Upper lobe of right lung (tissue), 1 donor: ENCODE measurements around the gene SSR4. TPM values are rescaled to one million over a fixed set of nuclear protein-coding genes. Genes with fewer than 3 reads are reported as not detected.

Experiments used
- ATAC-seq: fragments of 200-7000 bp; cut with Tn5 transposase; one replicate; pipeline ENCODE4 v1.9.1; 2020; ENCODE audit warnings: mild to moderate bottlenecking, moderate library complexity
- DNase-seq: peaks from one replicate; pipeline ENCODE4 v3.0.0-alpha.2; 2020
- H3K27ac ChIP-seq: fragments of 200-600 bp; one replicate; pipeline ENCODE4 v1.8.0; 2022
- H3K27me3 ChIP-seq: fragments of 200-600 bp; one replicate; pipeline ENCODE4 v1.8.0; 2022; ENCODE audit warnings: mild to moderate bottlenecking
- H3K36me3 ChIP-seq: fragments of 200-600 bp; one replicate; pipeline ENCODE4 v1.8.0; 2022
- H3K4me1 ChIP-seq: fragments of 200-600 bp; one replicate; pipeline ENCODE4 v1.8.0; 2022
- H3K4me3 ChIP-seq: fragments of 200-600 bp; one replicate; pipeline ENCODE4 v1.8.0; 2022; ENCODE audit warnings: mild to moderate bottlenecking
- H3K9me3 ChIP-seq: fragments of 200-600 bp; one replicate; pipeline ENCODE4 v1.8.0; 2022
- intact Hi-C: fragments of 100-400 bp; cut with DNase I; formaldehyde crosslinking; loops from one replicate; pipeline ENCODE4 v1.11.0; 2022
- total RNA-seq: library from RNA; stranded (reverse); fragmentation: NEBNext Ultra II Directional; extraction: Animal tissue kit (Norgen Biotek cat#: 25700); gene quantifications from one replicate; pipeline ENCODE4 v1.2.1, GENCODE V29; 2021
- TF ChIP-seq, protein P1 (sequence below): fragments of 200-600 bp; IDR thresholded peaks from one replicate; pipeline ENCODE4 v1.8.0; 2022; ENCODE audit warnings: antibody characterized with exemption
- donor health status: DM: no; HTN: yes; CAD: no; lungs with severe emphysema.

SSR4 gene
- total RNA-seq, 1 donor from 2014 or later = 204 TPM

DNA sequence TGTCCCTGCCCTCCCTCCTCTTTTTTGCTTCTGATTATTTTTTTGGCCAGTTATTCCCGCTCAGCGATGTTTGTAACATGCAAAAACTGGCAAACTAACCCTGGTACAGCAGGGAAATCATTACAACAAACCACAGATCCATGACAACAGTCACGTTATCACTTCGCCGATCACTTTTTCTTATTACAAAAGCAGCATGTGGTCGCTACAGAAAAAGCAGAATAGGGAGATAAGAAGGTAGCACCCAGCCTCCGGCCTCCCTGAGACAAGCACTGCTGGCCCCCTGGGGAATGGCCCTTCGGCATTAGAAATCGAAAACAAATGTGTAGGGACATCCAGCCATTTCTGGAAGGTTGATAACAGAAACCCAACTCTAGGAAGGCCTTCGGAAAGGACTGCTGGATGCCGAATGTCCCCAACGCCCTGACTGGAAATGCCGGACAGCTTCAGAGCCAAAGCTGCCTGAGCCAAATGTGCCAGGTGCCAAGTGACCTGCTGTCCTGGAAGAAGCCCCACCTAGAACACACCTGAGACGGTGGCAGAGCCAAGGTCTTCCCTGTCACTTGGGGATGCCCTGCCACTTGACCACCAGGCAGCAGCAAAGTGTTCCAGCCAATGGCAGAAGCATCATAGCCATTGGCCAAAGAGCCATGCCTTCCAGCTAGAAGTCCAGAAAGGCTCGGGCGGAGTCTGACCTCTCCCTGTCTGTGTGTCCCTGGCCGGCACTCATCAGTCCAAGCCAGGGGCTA is 3.2 kb upstream of the SSR4 start:
- no peak for DNase-seq
- H3K4me1 ChIP-seq = peaks cover 16% of the 10 kb centered on the region
- H3K27ac ChIP-seq = no peak overlapping the region
- intact Hi-C loops = no loop called here
- no peaks in the 10 kb centered on the region for H3K36me3 ChIP-seq
- H3K4me3 ChIP-seq = no peak overlapping the region
- H3K9me3 ChIP-seq = no peaks in the 10 kb centered on the region
- ATAC-seq = no peak
- TF ChIP-seq, protein P1, sequence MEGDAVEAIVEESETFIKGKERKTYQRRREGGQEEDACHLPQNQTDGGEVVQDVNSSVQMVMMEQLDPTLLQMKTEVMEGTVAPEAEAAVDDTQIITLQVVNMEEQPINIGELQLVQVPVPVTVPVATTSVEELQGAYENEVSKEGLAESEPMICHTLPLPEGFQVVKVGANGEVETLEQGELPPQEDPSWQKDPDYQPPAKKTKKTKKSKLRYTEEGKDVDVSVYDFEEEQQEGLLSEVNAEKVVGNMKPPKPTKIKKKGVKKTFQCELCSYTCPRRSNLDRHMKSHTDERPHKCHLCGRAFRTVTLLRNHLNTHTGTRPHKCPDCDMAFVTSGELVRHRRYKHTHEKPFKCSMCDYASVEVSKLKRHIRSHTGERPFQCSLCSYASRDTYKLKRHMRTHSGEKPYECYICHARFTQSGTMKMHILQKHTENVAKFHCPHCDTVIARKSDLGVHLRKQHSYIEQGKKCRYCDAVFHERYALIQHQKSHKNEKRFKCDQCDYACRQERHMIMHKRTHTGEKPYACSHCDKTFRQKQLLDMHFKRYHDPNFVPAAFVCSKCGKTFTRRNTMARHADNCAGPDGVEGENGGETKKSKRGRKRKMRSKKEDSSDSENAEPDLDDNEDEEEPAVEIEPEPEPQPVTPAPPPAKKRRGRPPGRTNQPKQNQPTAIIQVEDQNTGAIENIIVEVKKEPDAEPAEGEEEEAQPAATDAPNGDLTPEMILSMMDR = no peak
- H3K27me3 ChIP-seq = no peaks in the 10 kb centered on the region

DNA sequence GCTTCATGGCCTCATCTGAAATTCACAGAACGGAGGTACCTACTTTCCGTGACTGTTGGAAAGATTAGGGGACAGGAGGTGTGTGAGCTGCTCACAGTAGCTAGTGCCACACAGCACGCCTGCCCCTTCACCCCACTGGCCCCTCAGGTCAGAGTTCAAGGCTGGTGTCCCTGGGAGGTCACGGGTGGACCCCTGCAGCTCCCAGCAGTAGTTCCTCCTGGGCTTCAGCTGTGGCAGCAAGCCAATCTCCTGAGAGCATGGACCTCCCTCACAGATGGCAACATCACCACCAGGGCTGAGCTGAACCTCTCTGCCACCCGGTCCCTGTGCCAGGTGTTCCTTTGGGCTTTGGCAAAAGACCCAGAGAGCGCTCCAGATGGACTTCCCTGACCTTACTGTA is 2.1 kb upstream of the SSR4 start:
- Histone ChIP-seq H3K36me3 (no peaks in the 10 kb centered on the region), H3K4me1 (peaks cover 16% of the 10 kb centered on the region), H3K27ac (no peak overlapping the region), H3K27me3 (no peaks in the 10 kb centered on the region), H3K9me3 (no peaks in the 10 kb centered on the region), H3K4me3 (no peak overlapping the region)
- no peak for DNase-seq
- ATAC-seq = no peak
- intact Hi-C loops = no loop called here
- TF ChIP-seq, protein P1 = no peak

DNA sequence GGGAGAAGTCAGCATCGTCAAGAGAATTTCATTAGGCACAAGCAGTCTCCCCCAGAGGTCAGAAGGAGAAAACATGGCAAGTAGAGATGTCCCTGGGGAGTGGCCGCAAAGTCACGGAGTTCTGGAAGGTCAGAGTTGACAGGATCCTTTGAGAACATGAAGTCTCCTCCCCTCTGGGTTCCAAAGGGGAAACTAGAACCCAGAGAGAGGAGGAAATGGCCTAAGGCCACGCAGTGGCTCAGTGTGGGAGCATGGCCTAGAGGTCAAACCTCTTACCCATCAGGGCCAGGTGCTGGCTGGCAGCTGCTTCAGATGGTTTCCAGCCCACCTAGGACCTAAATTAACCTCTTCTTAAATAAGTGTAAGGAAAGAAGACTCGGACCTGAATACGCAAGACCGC is 1.2 kb upstream of the SSR4 start:
- TF ChIP-seq, protein P1 = no peak
- no peaks in the 10 kb centered on the region for H3K36me3 ChIP-seq
- DNase-seq (no peak), ATAC-seq (peak; percentile 12)
- no peaks in the 10 kb centered on the region for H3K27me3 ChIP-seq
- H3K27ac ChIP-seq = peak overlapping the region; percentile 93
- intact Hi-C loops = no loop called here
- H3K9me3 ChIP-seq = no peaks in the 10 kb centered on the region
- peak overlapping the region; percentile 67 for H3K4me3 ChIP-seq
- H3K4me1 ChIP-seq = peaks cover 16% of the 10 kb centered on the region

DNA sequence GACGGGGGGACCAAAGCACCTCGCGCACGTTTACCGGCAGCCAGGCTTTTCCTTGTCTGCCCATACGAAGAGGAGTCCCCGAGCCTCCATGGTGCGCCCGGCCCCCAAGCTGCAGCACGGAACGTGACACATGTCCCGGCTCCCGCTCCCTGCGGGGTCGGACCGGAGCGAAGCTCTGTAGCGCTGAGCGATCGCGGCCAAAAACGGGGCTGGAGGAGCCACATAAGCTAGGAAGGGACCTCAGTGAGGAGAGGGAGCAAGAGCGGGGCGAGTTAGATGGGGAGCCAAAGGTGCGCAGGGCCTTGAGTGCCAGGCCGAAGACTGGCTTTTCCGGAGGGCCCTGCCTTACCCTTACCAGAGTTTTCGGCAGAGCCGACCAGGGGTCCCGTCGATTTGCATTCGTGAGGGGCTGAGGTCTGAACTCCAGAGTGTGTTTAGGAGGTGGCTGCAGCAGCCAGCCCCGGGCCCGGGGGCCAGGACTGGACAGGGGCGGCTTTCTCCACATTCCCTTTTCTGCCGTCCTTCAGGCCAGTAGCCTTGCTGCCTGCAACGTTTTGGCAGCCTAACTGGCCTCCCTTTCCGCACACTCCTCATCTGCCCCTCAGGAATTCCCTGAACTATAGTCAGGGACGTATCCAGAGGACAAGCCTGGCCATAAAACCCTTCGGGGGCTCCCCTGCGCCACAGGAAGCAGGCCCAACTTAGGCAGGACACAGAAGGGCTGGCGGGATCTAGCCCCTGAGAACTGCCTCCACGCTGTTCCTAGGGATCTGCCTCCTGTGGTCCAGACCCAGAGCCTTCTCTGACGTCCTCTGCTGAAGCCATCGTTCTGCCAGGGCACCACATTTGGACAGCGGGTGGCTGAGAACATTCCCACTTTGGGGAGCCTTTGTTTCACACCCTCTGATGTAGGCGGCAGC is 689 bp downstream of the SSR4 start:
- TF ChIP-seq, protein P1 = no peak
- Histone ChIP-seq H3K36me3 (no peaks in the 10 kb centered on the region), H3K4me3 (peak overlapping the region; percentile 67), H3K9me3 (no peaks in the 10 kb centered on the region), H3K27me3 (no peaks in the 10 kb centered on the region), H3K27ac (peak overlapping the region; percentile 85), H3K4me1 (peaks cover 16% of the 10 kb centered on the region)
- ATAC-seq (no peak), DNase-seq (no peak)
- intact Hi-C loops = no loop called here

DNA sequence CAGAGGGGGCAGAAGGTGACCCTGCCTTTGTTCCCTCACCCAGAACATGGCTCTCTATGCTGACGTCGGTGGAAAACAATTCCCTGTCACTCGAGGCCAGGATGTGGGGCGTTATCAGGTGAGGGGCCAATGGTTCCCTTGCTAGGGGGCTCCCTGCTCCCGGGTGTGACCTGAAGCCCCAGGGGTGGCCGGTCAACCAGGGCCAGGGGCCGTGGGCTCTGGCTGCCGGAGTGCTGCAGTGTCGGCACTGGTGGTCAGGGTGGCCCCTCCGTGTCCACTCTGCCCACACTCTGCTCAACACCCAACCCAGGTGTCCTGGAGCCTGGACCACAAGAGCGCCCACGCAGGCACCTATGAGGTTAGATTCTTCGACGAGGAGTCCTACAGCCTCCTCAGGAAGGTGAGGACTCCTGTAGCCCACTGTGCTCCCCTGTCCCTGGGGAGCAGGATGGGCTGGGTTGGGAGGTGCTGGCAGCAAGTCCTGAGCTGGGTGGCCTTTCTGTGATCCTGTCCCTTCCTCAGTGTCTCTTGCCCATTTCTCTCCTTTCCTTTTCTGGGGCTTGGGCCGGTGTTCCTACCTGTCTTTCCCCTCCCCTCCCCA is 3.0 kb downstream of the SSR4 start:
- H3K36me3 ChIP-seq = no peaks in the 10 kb centered on the region
- no peak overlapping the region for H3K27ac ChIP-seq
- H3K4me3 ChIP-seq = no peak overlapping the region
- peaks cover 15% of the 10 kb centered on the region for H3K4me1 ChIP-seq
- intact Hi-C loops = no loop called here
- TF ChIP-seq, protein P1 = no peak
- H3K9me3 ChIP-seq = no peaks in the 10 kb centered on the region
- H3K27me3 ChIP-seq = no peaks in the 10 kb centered on the region
- ATAC-seq (no peak), DNase-seq (no peak)
